Keratinocyte (primary cell): ENCODE measurements around the gene SERPINB1. TPM values are rescaled to one million over a fixed set of nuclear protein-coding genes. Genes with fewer than 3 reads are reported as not detected.

Experiments
- DNase-seq: peaks from one replicate; pipeline ENCODE4 v3.0.0-alpha.2; 2011; ENCODE audit warnings: low read depth, missing footprints, low spot score
- FAIRE-seq: peaks from 2 replicates; lab custom pipeline; 2011; peaks lifted over from hg19 to GRCh38; lab: Jason Lieb, UNC
- H2AFZ ChIP-seq: 2 replicates; pipeline ENCODE4 v1.6.0; 2012; ENCODE audit warnings: low read length, control low read depth, inconsistent platforms; ENCODE audit not compliant: control insufficient read depth
- H3K27ac ChIP-seq: 2 replicates; pipeline ENCODE4 v1.5.1; 2011; ENCODE audit warnings: low read length; ENCODE audit not compliant: control insufficient read depth, insufficient read depth
- H3K27me3 ChIP-seq: 3 replicates; pipeline ENCODE4 v1.6.0; 2011; ENCODE audit warnings: low read length; ENCODE audit not compliant: control insufficient read depth, insufficient read depth; ENCODE audit errors: extremely low read depth
- H3K36me3 ChIP-seq, 2 experiments: 2 replicates in 1 of 2; 3 replicates in 1 of 2; pipeline ENCODE4 v1.5.1; 2011; ENCODE audit warnings: low read length in 2 of 2, mild to moderate bottlenecking in 1 of 2; ENCODE audit not compliant: control insufficient read depth in 2 of 2, insufficient read depth in 2 of 2; ENCODE audit errors: extremely low read depth in 1 of 2
- H3K4me1 ChIP-seq: 3 replicates; pipeline ENCODE4 v1.5.1; 2011; ENCODE audit warnings: low read length; ENCODE audit not compliant: control insufficient read depth, insufficient read depth; ENCODE audit errors: extremely low read depth
- H3K4me2 ChIP-seq: 3 replicates; pipeline ENCODE4 v1.6.0; 2011; ENCODE audit warnings: low read depth, low read length; ENCODE audit not compliant: control insufficient read depth, insufficient read depth; ENCODE audit errors: extremely low read depth
- H3K4me3 ChIP-seq, 3 experiments: fragments of 200-600 bp in 1 of 3; sonication (generic) in 1 of 3; 2 replicates in 2 of 3; 3 replicates in 1 of 3; pipeline ENCODE4 v1.5.1; 2011 to 2016; ENCODE audit warnings: low read length in 3 of 3, mild to moderate bottlenecking in 3 of 3, control low read depth in 2 of 3, inconsistent platforms in 1 of 3, low read depth in 1 of 3, mixed read lengths in 1 of 3, mixed run types in 1 of 3, moderate library complexity in 1 of 3; ENCODE audit not compliant: control insufficient read depth in 2 of 3, insufficient read depth in 2 of 3; ENCODE audit errors: extremely low read depth in 1 of 3
- H3K79me2 ChIP-seq: 2 replicates; pipeline ENCODE4 v1.6.0; 2012; ENCODE audit warnings: low read length; ENCODE audit not compliant: control insufficient read depth, insufficient read depth
- H3K9ac ChIP-seq: 3 replicates; pipeline ENCODE4 v1.6.0; 2011; ENCODE audit warnings: low read length; ENCODE audit not compliant: control insufficient read depth, insufficient read depth; ENCODE audit errors: extremely low read depth
- H3K9me1 ChIP-seq: 3 replicates; pipeline ENCODE4 v1.6.0; 2011; ENCODE audit warnings: low read length; ENCODE audit not compliant: control insufficient read depth, insufficient read depth; ENCODE audit errors: extremely low read depth
- H3K9me3 ChIP-seq: 2 replicates; pipeline ENCODE4 v1.5.1; 2012; ENCODE audit warnings: low read depth, low read length; ENCODE audit not compliant: control insufficient read depth
- H4K20me1 ChIP-seq: 3 replicates; pipeline ENCODE4 v1.6.0; 2011; ENCODE audit warnings: low read length; ENCODE audit not compliant: control insufficient read depth, insufficient read depth; ENCODE audit errors: extremely low read depth
- EZH2 ChIP-seq: IDR thresholded peaks from one replicate; pipeline ENCODE4 v1.6.1; 2012; ENCODE audit warnings: inconsistent platforms, mild to moderate bottlenecking, low read length, moderate library complexity
- dilution Hi-C: fragments of 300-500 bp; cut with MboI; formaldehyde crosslinking; loops from one replicate; pipeline ENCODE4 v1.7.0; 2020; ENCODE audit warnings: low sequenced_read_pairs; ENCODE audit not compliant: extremely low pct_ligation_motif_present
- polyA plus RNA-seq, 5 experiments: library from polyadenylated mRNA; depleted of rRNA in 3 of 5; stranded (reverse) in 3 of 5; stranded (forward) in 1 of 5; unstranded in 1 of 5; fragments of >200 nt; gene quantifications; 1 replicate in 1 of 5; 2 replicates in 3 of 5; 3 replicates in 1 of 5; pipeline versions ENCODE4 v1.2.1 to v1.2.3, GENCODE V29; 2011 to 2012; ENCODE audit warnings: missing spikeins in 2 of 5, low read depth in 1 of 5, low replicate concordance in 1 of 5
- TF ChIP-seq, protein P1 (sequence below), 3 experiments: IDR thresholded peaks in 1 of 3; conservative IDR thresholded peaks in 1 of 3; optimal IDR thresholded peaks in 1 of 3; 2 replicates in 2 of 3; 3 replicates in 1 of 3; pipeline versions ENCODE3 to v1.5.1; 2011; ENCODE audit warnings: low read length in 3 of 3, mild to moderate bottlenecking in 3 of 3, moderate library complexity in 2 of 3, control low read depth in 1 of 3, inconsistent platforms in 1 of 3; ENCODE audit not compliant: insufficient read depth in 2 of 3; ENCODE audit errors: extremely low read depth in 1 of 3

The SERPINB1 gene
- polyA plus RNA-seq, 1 donor (not counting 4 experiments of a cell fraction or from before 2014, with no cell fraction given), result 71.9 TPM

DNA sequence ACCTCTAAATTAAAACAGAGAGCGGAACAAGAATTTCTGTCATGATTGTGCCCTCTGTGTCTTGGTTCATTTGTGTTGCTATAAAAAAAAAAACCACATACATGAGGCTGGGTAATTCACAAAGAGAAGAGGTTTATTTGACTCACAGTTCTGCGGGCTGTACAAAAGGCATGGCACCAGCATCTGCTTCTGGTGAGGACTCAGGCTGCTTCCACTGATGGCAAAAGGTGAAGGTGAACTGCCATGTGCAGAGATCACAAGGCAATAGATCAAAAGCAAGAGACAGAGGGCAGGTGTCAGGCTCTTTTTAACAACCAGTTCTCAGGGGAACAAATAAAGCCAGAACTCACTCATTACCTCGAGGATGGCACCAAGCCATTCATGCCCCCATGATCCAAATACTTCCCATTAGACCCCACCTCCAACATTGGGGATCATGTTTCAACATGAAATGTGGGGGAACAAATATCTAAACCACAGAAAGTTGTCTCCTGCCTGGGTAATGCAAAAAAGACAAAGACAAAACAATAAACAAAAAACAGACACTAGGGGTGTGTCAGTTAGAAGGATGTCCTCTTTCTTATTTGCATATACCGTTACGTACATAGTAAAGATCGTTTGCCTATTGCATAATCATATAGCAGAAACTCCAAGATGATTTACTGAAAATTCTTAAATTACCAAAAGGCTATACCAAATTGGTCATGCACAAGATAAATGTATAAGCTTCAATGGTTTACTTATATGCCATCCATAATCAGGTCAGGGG lies 44.5 kb upstream of the SERPINB1 start:
- DNase-seq, result no peak
- no peaks in the 10 kb centered on the region for H3K27me3 ChIP-seq
- H3K9me1 ChIP-seq, result no peaks in the 10 kb centered on the region
- H3K9me3 ChIP-seq, result no peaks in the 10 kb centered on the region
- TF ChIP-seq EZH2, result no peak
- TF ChIP-seq, protein P1, sequence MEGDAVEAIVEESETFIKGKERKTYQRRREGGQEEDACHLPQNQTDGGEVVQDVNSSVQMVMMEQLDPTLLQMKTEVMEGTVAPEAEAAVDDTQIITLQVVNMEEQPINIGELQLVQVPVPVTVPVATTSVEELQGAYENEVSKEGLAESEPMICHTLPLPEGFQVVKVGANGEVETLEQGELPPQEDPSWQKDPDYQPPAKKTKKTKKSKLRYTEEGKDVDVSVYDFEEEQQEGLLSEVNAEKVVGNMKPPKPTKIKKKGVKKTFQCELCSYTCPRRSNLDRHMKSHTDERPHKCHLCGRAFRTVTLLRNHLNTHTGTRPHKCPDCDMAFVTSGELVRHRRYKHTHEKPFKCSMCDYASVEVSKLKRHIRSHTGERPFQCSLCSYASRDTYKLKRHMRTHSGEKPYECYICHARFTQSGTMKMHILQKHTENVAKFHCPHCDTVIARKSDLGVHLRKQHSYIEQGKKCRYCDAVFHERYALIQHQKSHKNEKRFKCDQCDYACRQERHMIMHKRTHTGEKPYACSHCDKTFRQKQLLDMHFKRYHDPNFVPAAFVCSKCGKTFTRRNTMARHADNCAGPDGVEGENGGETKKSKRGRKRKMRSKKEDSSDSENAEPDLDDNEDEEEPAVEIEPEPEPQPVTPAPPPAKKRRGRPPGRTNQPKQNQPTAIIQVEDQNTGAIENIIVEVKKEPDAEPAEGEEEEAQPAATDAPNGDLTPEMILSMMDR (optimal IDR thresholded peaks at IDR 0.05 in 1 of 3, IDR thresholded peaks at IDR 0.05 in 1 of 3, conservative IDR thresholded peaks at IDR 0.05 in 1 of 3; ENCODE audit: extremely low read depth in 1 of 3, insufficient read depth in 2 of 3, low read length in 3 of 3), result no peak
- H3K4me3 ChIP-seq, result no peak overlapping the region
- no peak overlapping the region for H3K4me2 ChIP-seq
- dilution Hi-C loops, result no loop called here
- no peaks in the 10 kb centered on the region for H3K36me3 ChIP-seq
- no peaks in the 10 kb centered on the region for H3K79me2 ChIP-seq
- no peak overlapping the region for H3K27ac ChIP-seq
- no peaks in the 10 kb centered on the region for H3K4me1 ChIP-seq
- H2AFZ ChIP-seq, result no peak overlapping the region
- H3K9ac ChIP-seq, result no peak overlapping the region
- H4K20me1 ChIP-seq, result no peaks in the 10 kb centered on the region
- FAIRE-seq, result no peak

DNA sequence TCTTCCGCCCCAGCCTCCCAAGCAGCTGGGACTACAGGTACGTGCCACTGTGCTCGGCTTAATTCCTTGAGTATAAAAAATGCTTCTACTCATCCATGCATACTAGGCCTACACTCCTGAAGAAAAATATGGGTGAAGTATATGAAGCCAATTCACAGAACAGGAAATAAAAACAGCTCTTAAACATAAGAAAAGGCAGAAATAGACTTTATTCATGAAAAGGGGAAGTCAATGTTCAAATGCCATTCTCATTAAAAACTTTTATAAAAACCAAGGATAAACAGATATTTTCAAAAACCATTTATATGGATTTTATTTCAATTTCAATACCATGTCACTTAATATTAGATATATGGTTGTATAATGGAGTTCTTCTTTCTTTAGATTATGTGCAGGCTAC lies 43.1 kb upstream of the SERPINB1 start:
- DNase-seq (no peak), FAIRE-seq (no peak)
- H3K4me2 ChIP-seq, result no peak overlapping the region
- dilution Hi-C loops, result no loop called here
- no peaks in the 10 kb centered on the region for H3K9me1 ChIP-seq
- H3K36me3 ChIP-seq, result no peaks in the 10 kb centered on the region
- no peaks in the 10 kb centered on the region for H3K4me1 ChIP-seq
- no peak overlapping the region for H3K4me3 ChIP-seq
- H3K9ac ChIP-seq, result no peak overlapping the region
- no peak overlapping the region for H2AFZ ChIP-seq
- no peaks in the 10 kb centered on the region for H3K27me3 ChIP-seq
- H3K79me2 ChIP-seq, result no peaks in the 10 kb centered on the region
- TF ChIP-seq EZH2, result no peak
- TF ChIP-seq, protein P1 (optimal IDR thresholded peaks at IDR 0.05 in 1 of 3, IDR thresholded peaks at IDR 0.05 in 1 of 3, conservative IDR thresholded peaks at IDR 0.05 in 1 of 3; ENCODE audit: extremely low read depth in 1 of 3, insufficient read depth in 2 of 3, low read length in 3 of 3), result no peak
- no peaks in the 10 kb centered on the region for H3K9me3 ChIP-seq
- H3K27ac ChIP-seq, result no peak overlapping the region
- H4K20me1 ChIP-seq, result no peaks in the 10 kb centered on the region
